HepG2 (cell line): ENCODE measurements around the gene GJC2. TPM values are rescaled to one million over a fixed set of nuclear protein-coding genes. Genes with fewer than 3 reads are reported as not detected.

Experiments
- ARNT ChIP-seq: fragments of 450-650 bp; IDR thresholded peaks from 2 replicates; pipeline ENCODE4 v1.6.1; 2017
- CBX5 ChIP-seq: sonication (generic); formaldehyde crosslinking; IDR thresholded peaks from 2 replicates; pipeline ENCODE4 v1.4.0; 2020; ENCODE audit warnings: missing genetic modification reagents, borderline replicate concordance
- FOXA3 ChIP-seq: IDR thresholded peaks from 2 replicates; pipeline ENCODE4 v1.6.1; 2016; ENCODE audit warnings: missing genetic modification reagents, missing compliant biosample characterization
- GATAD2A ChIP-seq: IDR thresholded peaks from 2 replicates; pipeline ENCODE4 v1.6.1; 2016
- KLF13 ChIP-seq: sonication (generic); formaldehyde crosslinking; IDR thresholded peaks from 2 replicates; pipeline ENCODE4 v1.4.0; 2020; ENCODE audit warnings: mild to moderate bottlenecking, missing genetic modification reagents
- KLF9 ChIP-seq: IDR thresholded peaks from 2 replicates; pipeline ENCODE4 v1.6.1; 2016; ENCODE audit warnings: low read depth
- MATR3 ChIP-seq: sonication (generic); formaldehyde crosslinking; IDR thresholded peaks from 2 replicates; pipeline ENCODE4 v1.4.0; 2020; ENCODE audit warnings: missing genetic modification reagents
- MED8 ChIP-seq: sonication (generic); formaldehyde crosslinking; IDR thresholded peaks from 2 replicates; pipeline ENCODE4 v1.8.1; 2023; ENCODE audit warnings: mild to moderate bottlenecking, missing genetic modification reagents; ENCODE audit not compliant: insufficient replicate concordance
- SMARCC2 ChIP-seq: fragments of 450-650 bp; IDR thresholded peaks from 2 replicates; pipeline ENCODE4 v1.6.1; 2017; ENCODE audit warnings: antibody characterized with exemption, mild to moderate bottlenecking
- STAG1 ChIP-seq: sonication (generic); formaldehyde crosslinking; IDR thresholded peaks from 2 replicates; pipeline ENCODE4 v1.4.0; 2020; ENCODE audit warnings: missing genetic modification reagents
- ZFX ChIP-seq: sonication (generic); formaldehyde crosslinking; IDR thresholded peaks from 2 replicates; pipeline ENCODE4 v1.4.0; 2020; ENCODE audit warnings: mild to moderate bottlenecking, low read depth, missing genetic modification reagents, moderate library complexity
- ZNF260 ChIP-seq: sonication (generic); formaldehyde crosslinking; IDR thresholded peaks from 2 replicates; pipeline ENCODE4 v1.4.0; 2020; ENCODE audit warnings: missing genetic modification reagents, low read depth, mild to moderate bottlenecking, borderline replicate concordance
- ZNF326 ChIP-seq: sonication (generic); formaldehyde crosslinking; IDR thresholded peaks from 2 replicates; pipeline ENCODE4 v1.4.0; 2020; ENCODE audit warnings: missing genetic modification reagents, borderline replicate concordance
- ZNF713 ChIP-seq: sonication (generic); formaldehyde crosslinking; IDR thresholded peaks from 2 replicates; pipeline ENCODE4 v1.4.0; 2020; ENCODE audit warnings: mild to moderate bottlenecking, missing genetic modification reagents
- ZNF761 ChIP-seq: sonication (generic); formaldehyde crosslinking; conservative IDR thresholded peaks from 2 replicates; pipeline ENCODE4 v1.4.0; 2020; ENCODE audit warnings: mild to moderate bottlenecking, missing genetic modification reagents
- ZNF841 ChIP-seq: sonication (generic); formaldehyde crosslinking; IDR thresholded peaks from 2 replicates; pipeline ENCODE4 v1.8.1; 2023; ENCODE audit warnings: missing genetic modification reagents, borderline replicate concordance
- polyA plus RNA-seq, 8 experiments: library from polyadenylated mRNA; depleted of rRNA in 3 of 8; stranded (reverse) in 7 of 8; unstranded in 1 of 8; fragments of >200 nt; fragmentation: Illumina TruSeq in 4 of 8; extraction: Trizol in 4 of 8; gene quantifications; 2 replicates each; pipeline versions ENCODE4 v1.2.1 to v1.2.3, GENCODE V29; 2011 to 2016; ENCODE audit warnings: low read depth in 4 of 8, missing spikeins in 1 of 8, mixed read lengths in 1 of 8; ENCODE audit not compliant: insufficient read depth in 1 of 8
- total RNA-seq, 5 experiments: library from RNA; depleted of rRNA; stranded (reverse); fragments of >200 nt; fragmentation: Illumina TruSeq; extraction: Trizol; gene quantifications; 2 replicates each; pipeline ENCODE4 v1.2.3, GENCODE V29; 2016; ENCODE audit warnings: low read depth in 1 of 5
- TF ChIP-seq, protein P1 (sequence below): sonication (generic); formaldehyde crosslinking; IDR thresholded peaks from 2 replicates; pipeline ENCODE4 v1.5.0; 2020; ENCODE audit warnings: mild to moderate bottlenecking, missing genetic modification reagents, moderate library complexity
- TF ChIP-seq, protein P2 (sequence below): IDR thresholded peaks from 2 replicates; pipeline ENCODE4 v1.6.1; 2016; ENCODE audit warnings: low read depth
- TF ChIP-seq, protein P3 (sequence below): sonication (generic); formaldehyde crosslinking; IDR thresholded peaks from 2 replicates; pipeline ENCODE4 v1.8.1; 2022; ENCODE audit warnings: low read depth, mild to moderate bottlenecking, missing genetic modification reagents
- TF ChIP-seq, protein P4 (sequence below): sonication (generic); formaldehyde crosslinking; IDR thresholded peaks from 2 replicates; pipeline ENCODE4 v1.5.1; 2020; ENCODE audit warnings: missing genetic modification reagents, mild to moderate bottlenecking, borderline replicate concordance

The GJC2 gene
- total and polyA plus RNA-seq, 2 of the 13 experiments (the other 11 are each of a cell fraction or from before 2014, with no cell fraction given): 1.6 to 3.8 TPM

- peak; percentile 84; the same call in 1 of the 2 replicates for TF ChIP-seq ZNF761 (CRISPR knock-in tag)
- TF ChIP-seq CBX5: 0 out of 2 replicates have a peak, but pooled peaks have one; percentile 30
- TF ChIP-seq GATAD2A: 0 out of 2 replicates have a peak, but pooled peaks have one; percentile 21
- TF ChIP-seq FOXA3 (CRISPR knock-in tag): peak; percentile 71
- TF ChIP-seq ZNF841 (CRISPR knock-in tag): no peak
- TF ChIP-seq ZFX (CRISPR knock-in tag): peak; percentile 98
- TF ChIP-seq MED8: peak; percentile 44
- TF ChIP-seq STAG1: 0 out of 2 replicates have a peak, but pooled peaks have one; percentile 3
- TF ChIP-seq SMARCC2: no peak
- TF ChIP-seq ZNF713 (CRISPR knock-in tag): no peak
- no peak for TF ChIP-seq ZNF260
- TF ChIP-seq KLF9: no peak
- TF ChIP-seq ZNF326 (CRISPR knock-in tag): no peak
- TF ChIP-seq, protein P1, sequence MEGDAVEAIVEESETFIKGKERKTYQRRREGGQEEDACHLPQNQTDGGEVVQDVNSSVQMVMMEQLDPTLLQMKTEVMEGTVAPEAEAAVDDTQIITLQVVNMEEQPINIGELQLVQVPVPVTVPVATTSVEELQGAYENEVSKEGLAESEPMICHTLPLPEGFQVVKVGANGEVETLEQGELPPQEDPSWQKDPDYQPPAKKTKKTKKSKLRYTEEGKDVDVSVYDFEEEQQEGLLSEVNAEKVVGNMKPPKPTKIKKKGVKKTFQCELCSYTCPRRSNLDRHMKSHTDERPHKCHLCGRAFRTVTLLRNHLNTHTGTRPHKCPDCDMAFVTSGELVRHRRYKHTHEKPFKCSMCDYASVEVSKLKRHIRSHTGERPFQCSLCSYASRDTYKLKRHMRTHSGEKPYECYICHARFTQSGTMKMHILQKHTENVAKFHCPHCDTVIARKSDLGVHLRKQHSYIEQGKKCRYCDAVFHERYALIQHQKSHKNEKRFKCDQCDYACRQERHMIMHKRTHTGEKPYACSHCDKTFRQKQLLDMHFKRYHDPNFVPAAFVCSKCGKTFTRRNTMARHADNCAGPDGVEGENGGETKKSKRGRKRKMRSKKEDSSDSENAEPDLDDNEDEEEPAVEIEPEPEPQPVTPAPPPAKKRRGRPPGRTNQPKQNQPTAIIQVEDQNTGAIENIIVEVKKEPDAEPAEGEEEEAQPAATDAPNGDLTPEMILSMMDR (CRISPR knock-in tag): peak; percentile 28; the same call in 1 of the 2 replicates
- TF ChIP-seq MATR3 (CRISPR knock-in tag): no peak
- TF ChIP-seq, protein P2, sequence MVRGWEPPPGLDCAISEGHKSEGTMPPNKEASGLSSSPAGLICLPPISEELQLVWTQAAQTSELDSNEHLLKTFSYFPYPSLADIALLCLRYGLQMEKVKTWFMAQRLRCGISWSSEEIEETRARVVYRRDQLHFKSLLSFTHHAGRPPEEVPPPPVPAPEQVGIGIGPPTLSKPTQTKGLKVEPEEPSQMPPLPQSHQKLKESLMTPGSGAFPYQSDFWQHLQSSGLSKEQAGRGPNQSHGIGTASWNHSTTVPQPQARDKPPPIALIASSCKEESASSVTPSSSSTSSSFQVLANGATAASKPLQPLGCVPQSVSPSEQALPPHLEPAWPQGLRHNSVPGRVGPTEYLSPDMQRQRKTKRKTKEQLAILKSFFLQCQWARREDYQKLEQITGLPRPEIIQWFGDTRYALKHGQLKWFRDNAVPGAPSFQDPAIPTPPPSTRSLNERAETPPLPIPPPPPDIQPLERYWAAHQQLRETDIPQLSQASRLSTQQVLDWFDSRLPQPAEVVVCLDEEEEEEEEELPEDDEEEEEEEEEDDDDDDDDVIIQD (CRISPR knock-in tag): 0 out of 2 replicates have a peak, but pooled peaks have one; percentile 15
- 0 out of 2 replicates have a peak, but pooled peaks have one; percentile 12 for TF ChIP-seq KLF13 (CRISPR knock-in tag)
- TF ChIP-seq, protein P3, sequence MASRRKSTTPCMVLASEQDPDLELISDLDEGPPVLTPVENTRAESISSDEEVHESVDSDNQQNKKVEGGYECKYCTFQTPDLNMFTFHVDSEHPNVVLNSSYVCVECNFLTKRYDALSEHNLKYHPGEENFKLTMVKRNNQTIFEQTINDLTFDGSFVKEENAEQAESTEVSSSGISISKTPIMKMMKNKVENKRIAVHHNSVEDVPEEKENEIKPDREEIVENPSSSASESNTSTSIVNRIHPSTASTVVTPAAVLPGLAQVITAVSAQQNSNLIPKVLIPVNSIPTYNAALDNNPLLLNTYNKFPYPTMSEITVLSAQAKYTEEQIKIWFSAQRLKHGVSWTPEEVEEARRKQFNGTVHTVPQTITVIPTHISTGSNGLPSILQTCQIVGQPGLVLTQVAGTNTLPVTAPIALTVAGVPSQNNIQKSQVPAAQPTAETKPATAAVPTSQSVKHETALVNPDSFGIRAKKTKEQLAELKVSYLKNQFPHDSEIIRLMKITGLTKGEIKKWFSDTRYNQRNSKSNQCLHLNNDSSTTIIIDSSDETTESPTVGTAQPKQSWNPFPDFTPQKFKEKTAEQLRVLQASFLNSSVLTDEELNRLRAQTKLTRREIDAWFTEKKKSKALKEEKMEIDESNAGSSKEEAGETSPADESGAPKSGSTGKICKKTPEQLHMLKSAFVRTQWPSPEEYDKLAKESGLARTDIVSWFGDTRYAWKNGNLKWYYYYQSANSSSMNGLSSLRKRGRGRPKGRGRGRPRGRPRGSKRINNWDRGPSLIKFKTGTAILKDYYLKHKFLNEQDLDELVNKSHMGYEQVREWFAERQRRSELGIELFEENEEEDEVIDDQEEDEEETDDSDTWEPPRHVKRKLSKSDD (CRISPR knock-in tag): peak; percentile 95
- TF ChIP-seq, protein P4, sequence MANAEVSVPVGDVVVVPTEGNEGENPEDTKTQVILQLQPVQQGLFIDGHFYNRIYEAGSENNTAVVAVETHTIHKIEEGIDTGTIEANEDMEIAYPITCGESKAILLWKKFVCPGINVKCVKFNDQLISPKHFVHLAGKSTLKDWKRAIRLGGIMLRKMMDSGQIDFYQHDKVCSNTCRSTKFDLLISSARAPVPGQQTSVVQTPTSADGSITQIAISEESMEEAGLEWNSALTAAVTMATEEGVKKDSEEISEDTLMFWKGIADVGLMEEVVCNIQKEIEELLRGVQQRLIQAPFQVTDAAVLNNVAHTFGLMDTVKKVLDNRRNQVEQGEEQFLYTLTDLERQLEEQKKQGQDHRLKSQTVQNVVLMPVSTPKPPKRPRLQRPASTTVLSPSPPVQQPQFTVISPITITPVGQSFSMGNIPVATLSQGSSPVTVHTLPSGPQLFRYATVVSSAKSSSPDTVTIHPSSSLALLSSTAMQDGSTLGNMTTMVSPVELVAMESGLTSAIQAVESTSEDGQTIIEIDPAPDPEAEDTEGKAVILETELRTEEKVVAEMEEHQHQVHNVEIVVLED: peak; percentile 97
- no peak for TF ChIP-seq ARNT
Measured at GRCh38 chr1:228102791-228103620, 46.7 kb upstream of the GJC2 start, which contains the start of gene C1orf35 (continued).
